Thyroid gland (tissue), 4 donors: ENCODE measurements around the gene NRSN1. TPM values are rescaled to one million over a fixed set of nuclear protein-coding genes. Genes with fewer than 3 reads are reported as not detected.

Source experiments
- DNase-seq, 2 donors: peaks; one replicate each; pipeline ENCODE4 v3.0.0-alpha.2; 2019
- H3K27ac ChIP-seq, 3 donors: fragments of 200-600 bp; sonication (generic); 1 replicate in 2 of 3; 2 replicates in 1 of 3; pipeline ENCODE4 v1.5.1; 2016 to 2019; ENCODE audit warnings: mild to moderate bottlenecking in 1 of 3, moderate library complexity in 1 of 3
- H3K27me3 ChIP-seq: fragments of 200-600 bp; sonication (generic); one replicate; pipeline ENCODE4 v1.5.1; 2019
- H3K36me3 ChIP-seq, 2 donors: fragments of 200-600 bp; sonication (generic); one replicate each; pipeline ENCODE4 v1.5.1; 2016 to 2019
- H3K4me1 ChIP-seq, 2 donors: fragments of 200-600 bp; sonication (generic); one replicate each; pipeline ENCODE4 v1.5.1; 2017 to 2019
- H3K4me3 ChIP-seq, 3 donors: fragments of 200-600 bp; sonication (generic); replicated peaks in 1 of 3; 1 replicate in 2 of 3; 2 replicates in 1 of 3; pipeline ENCODE4 v1.5.1; 2016; ENCODE audit warnings: mild to moderate bottlenecking in 1 of 3
- H3K9me3 ChIP-seq: fragments of 200-600 bp; sonication (generic); one replicate; pipeline ENCODE4 v1.5.1; 2017
- POLR2A ChIP-seq, 2 donors: fragments of 450-650 bp; IDR thresholded peaks; one replicate each; pipeline ENCODE4 v1.6.1; 2017; ENCODE audit warnings: antibody characterized with exemption in 2 of 2, mild to moderate bottlenecking in 2 of 2, moderate library complexity in 1 of 2
- WGBS, 2 donors: methylation state at CpG; one replicate each; pipeline ENCODE4 v1.1.5; 2017; 5-methylcytosine and 5-hydroxymethylcytosine counted together
- intact Hi-C: fragments of 100-400 bp; cut with DNase I; formaldehyde crosslinking; loops from one replicate; pipeline ENCODE4 v1.15.1; 2023
- total RNA-seq, 4 donors: library from RNA; depleted of rRNA; stranded (reverse); fragments of >200 nt; gene quantifications; one replicate each; pipeline ENCODE4 v1.2.3, GENCODE V29; 2016
- TF ChIP-seq, protein P1 (sequence below), 6 experiments: fragments of 200-600 bp in 3 of 6; fragments of 450-650 bp in 3 of 6; sonication (generic) in 3 of 6; IDR thresholded peaks; one replicate each; pipeline ENCODE4 v1.5.1; 2016 to 2019; ENCODE audit warnings: antibody characterized with exemption in 6 of 6, mild to moderate bottlenecking in 2 of 6, inconsistent platforms in 1 of 6, moderate library complexity in 1 of 6

NRSN1 gene
- total RNA-seq, 4 donors from 2014 or later: not detected

DNA sequence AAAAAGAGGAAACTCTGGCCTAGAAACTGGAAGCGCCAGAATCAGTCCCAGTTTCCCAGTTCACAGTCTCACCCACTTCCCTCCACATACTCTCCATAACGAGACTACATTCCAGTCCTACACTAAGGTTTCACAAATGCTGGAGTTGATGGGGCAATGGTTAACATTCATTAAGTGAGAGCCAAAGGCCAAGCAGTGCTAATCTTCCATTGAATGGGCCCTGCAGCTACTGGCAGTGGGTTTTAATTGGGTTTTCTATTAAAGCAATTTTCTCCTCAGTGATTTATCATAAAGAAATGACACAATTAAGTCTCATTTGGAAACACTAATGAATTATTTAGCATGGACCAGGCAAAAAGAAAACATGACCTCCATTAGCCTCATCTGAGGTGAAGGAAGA lies 20.8 kb upstream of the NRSN1 start:
- DNase-seq: no peak
- H3K9me3 ChIP-seq: no peaks in the 10 kb centered on the region
- TF ChIP-seq, protein P1, sequence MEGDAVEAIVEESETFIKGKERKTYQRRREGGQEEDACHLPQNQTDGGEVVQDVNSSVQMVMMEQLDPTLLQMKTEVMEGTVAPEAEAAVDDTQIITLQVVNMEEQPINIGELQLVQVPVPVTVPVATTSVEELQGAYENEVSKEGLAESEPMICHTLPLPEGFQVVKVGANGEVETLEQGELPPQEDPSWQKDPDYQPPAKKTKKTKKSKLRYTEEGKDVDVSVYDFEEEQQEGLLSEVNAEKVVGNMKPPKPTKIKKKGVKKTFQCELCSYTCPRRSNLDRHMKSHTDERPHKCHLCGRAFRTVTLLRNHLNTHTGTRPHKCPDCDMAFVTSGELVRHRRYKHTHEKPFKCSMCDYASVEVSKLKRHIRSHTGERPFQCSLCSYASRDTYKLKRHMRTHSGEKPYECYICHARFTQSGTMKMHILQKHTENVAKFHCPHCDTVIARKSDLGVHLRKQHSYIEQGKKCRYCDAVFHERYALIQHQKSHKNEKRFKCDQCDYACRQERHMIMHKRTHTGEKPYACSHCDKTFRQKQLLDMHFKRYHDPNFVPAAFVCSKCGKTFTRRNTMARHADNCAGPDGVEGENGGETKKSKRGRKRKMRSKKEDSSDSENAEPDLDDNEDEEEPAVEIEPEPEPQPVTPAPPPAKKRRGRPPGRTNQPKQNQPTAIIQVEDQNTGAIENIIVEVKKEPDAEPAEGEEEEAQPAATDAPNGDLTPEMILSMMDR (IDR thresholded peaks at IDR 0.05): no peak
- TF ChIP-seq POLR2A (IDR thresholded peaks at IDR 0.05): no peak
- H3K36me3 ChIP-seq: no peaks in the 10 kb centered on the region
- H3K27me3 ChIP-seq: no peaks in the 10 kb centered on the region
- no peak overlapping the region for H3K4me3 ChIP-seq
- 83 to 86% methylated on average over 2 of the region's 2 CpGs for WGBS, 2 donors
- intact Hi-C loops: no loop called here
- no peak overlapping the region for H3K27ac ChIP-seq
- no peaks in the 10 kb centered on the region for H3K4me1 ChIP-seq

DNA sequence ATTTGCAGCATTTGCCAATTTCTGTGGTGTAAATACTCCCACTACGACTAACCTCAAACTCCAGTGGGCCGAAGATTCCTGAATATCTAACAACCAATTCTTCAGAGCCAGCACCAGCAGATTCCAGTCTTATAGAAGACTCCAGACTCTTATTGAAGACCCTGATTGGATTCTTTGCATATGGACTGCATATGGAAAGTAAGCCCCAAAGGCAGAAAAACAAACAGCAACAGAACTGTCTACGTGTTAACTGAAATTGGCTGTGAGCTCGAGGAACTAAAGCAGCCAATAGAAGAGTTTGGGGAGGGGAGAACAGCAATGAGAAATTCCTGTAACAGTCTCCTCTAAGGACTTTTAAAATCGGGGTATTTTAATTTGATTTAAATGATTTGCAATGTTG lies 19.7 kb upstream of the NRSN1 start:
- intact Hi-C loops: no loop called here
- Histone ChIP-seq H3K4me3 (no peak overlapping the region), H3K27me3 (no peaks in the 10 kb centered on the region), H3K36me3 (no peaks in the 10 kb centered on the region), H3K4me1 (no peaks in the 10 kb centered on the region), H3K9me3 (no peaks in the 10 kb centered on the region), H3K27ac (no peak overlapping the region)
- WGBS, 2 donors: 66 to 85% methylated on average over 5 of the region's 5 CpGs
- TF ChIP-seq, protein P1 (IDR thresholded peaks at IDR 0.05): no peak
- TF ChIP-seq POLR2A (IDR thresholded peaks at IDR 0.05): no peak
- no peak for DNase-seq

DNA sequence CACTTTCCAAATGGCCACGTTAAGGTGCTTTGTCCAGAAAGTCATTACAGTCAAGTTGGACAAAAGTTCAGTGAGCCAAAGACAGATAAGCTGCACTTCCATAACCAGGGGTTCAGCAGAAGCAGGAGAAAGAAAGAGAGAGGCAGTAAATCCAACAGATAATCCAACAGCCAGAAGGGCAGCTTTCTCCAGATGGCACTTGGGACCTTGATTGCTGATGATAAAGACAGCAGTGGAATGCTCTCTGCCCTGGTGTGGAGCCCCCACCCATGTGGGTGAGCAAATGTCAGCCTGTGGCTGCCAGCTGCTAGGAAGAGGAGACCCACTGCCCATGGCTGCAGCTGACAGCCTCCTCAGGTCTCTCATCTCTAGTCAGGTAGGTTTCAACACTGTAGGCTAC lies 18.7 kb upstream of the NRSN1 start:
- Histone ChIP-seq H3K27ac (no peak overlapping the region), H3K4me1 (no peaks in the 10 kb centered on the region), H3K4me3 (no peak overlapping the region), H3K36me3 (no peaks in the 10 kb centered on the region), H3K9me3 (no peaks in the 10 kb centered on the region), H3K27me3 (no peaks in the 10 kb centered on the region)
- TF ChIP-seq POLR2A (IDR thresholded peaks at IDR 0.05): no peak
- TF ChIP-seq, protein P1 (IDR thresholded peaks at IDR 0.05): no peak
- 68 to 79% methylated on average over 1 of the region's 1 CpG for WGBS, 2 donors
- no peak for DNase-seq
- intact Hi-C loops: no loop called here

DNA sequence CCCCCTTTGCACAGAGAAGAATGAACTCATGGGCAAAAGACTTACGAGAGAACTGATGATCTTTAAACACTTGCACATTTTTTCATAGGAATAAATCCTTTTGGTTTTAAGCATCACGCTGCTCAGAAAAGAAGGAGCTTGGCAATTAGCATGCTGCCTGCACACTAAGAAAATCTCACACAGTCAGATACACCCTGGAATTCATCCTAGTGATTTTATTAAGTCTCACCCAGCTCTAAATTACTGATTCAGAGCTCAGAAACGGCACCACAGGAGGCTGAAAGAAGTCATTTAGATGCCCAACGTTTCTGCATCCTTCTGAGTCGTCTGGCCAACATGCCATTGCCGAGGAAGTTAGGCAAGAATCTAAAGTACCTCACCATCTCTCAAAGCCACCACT lies 18.0 kb upstream of the NRSN1 start:
- H3K9me3 ChIP-seq: no peaks in the 10 kb centered on the region
- WGBS, 2 donors: 82 to 83% methylated on average over 6 of the region's 6 CpGs
- DNase-seq: no peak
- no peaks in the 10 kb centered on the region for H3K4me1 ChIP-seq
- TF ChIP-seq POLR2A (IDR thresholded peaks at IDR 0.05): no peak
- TF ChIP-seq, protein P1 (IDR thresholded peaks at IDR 0.05): no peak
- no peaks in the 10 kb centered on the region for H3K36me3 ChIP-seq
- H3K4me3 ChIP-seq: no peak overlapping the region
- intact Hi-C loops: no loop called here
- H3K27me3 ChIP-seq: no peaks in the 10 kb centered on the region
- H3K27ac ChIP-seq: no peak overlapping the region

DNA sequence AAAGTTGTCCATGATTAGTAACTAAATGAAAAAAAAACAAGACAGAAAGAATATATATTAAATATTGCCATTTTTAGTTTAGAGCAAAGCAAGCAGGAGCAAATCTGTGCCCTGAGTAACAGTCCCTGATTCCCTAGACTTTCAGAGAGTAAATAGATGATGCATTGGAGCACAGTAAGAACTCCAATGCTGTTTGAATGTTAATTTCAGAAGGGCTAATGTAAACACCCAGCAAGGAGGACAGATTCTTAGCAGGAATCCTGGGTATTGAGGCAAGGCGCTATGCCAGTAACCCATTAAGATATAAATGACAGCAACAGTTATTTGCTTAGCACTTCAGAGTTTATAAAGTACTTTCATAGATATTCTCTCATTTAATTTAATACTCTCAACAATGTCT lies 15.6 kb upstream of the NRSN1 start:
- intact Hi-C loops: no loop called here
- no peaks in the 10 kb centered on the region for H3K27me3 ChIP-seq
- H3K4me1 ChIP-seq: no peaks in the 10 kb centered on the region
- no peak for TF ChIP-seq POLR2A (IDR thresholded peaks at IDR 0.05)
- TF ChIP-seq, protein P1 (IDR thresholded peaks at IDR 0.05): no peak
- H3K9me3 ChIP-seq: no peaks in the 10 kb centered on the region
- no peak for DNase-seq
- 0 to 5% methylated on average over 1 of the region's 1 CpG for WGBS, 2 donors
- H3K27ac ChIP-seq: no peak overlapping the region
- no peaks in the 10 kb centered on the region for H3K36me3 ChIP-seq
- no peak overlapping the region for H3K4me3 ChIP-seq
